AG09309 (cell line): ENCODE data around the gene IDI2.

Source experiments
- DNase-seq: peaks from one replicate; pipeline ENCODE4 v3.0.0-alpha.2; 2010; ENCODE audit warnings: low read depth
- H3K4me3 ChIP-seq: 2 replicates; pipeline ENCODE4 v1.5.1; 2011; ENCODE audit warnings: mild to moderate bottlenecking, low read depth, low read length, moderate library complexity; ENCODE audit not compliant: control insufficient read depth
- TF ChIP-seq, protein P1 (sequence below): IDR thresholded peaks from 2 replicates; pipeline ENCODE4 v1.5.1; 2011; ENCODE audit warnings: mild to moderate bottlenecking, low read depth, low read length, inconsistent platforms; ENCODE audit not compliant: insufficient read depth, control insufficient read depth; ENCODE audit errors: missing control alignments

IDI2 gene

GRCh38 chr10:976316-976715 is 49.3 kb downstream of the IDI2 start:
- no peak overlapping the region for H3K4me3 ChIP-seq
- DNase-seq, result no peak
- TF ChIP-seq, protein P1, sequence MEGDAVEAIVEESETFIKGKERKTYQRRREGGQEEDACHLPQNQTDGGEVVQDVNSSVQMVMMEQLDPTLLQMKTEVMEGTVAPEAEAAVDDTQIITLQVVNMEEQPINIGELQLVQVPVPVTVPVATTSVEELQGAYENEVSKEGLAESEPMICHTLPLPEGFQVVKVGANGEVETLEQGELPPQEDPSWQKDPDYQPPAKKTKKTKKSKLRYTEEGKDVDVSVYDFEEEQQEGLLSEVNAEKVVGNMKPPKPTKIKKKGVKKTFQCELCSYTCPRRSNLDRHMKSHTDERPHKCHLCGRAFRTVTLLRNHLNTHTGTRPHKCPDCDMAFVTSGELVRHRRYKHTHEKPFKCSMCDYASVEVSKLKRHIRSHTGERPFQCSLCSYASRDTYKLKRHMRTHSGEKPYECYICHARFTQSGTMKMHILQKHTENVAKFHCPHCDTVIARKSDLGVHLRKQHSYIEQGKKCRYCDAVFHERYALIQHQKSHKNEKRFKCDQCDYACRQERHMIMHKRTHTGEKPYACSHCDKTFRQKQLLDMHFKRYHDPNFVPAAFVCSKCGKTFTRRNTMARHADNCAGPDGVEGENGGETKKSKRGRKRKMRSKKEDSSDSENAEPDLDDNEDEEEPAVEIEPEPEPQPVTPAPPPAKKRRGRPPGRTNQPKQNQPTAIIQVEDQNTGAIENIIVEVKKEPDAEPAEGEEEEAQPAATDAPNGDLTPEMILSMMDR, result no peak

DNA sequence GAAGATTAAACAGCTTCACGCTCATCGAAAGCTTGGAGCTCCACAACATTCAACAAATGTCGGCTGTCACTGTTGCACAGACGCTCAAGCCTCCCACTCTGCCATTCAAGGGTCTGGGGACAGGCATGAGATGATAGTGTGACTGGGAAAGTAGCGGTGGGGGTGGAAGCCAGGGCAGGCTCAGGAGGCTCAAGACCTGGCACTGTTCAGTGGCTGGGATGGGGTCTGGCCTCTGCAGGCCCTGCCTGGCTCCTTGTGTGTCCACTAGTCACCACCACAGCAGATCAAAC is 50.9 kb downstream of the IDI2 start:
- TF ChIP-seq, protein P1, result no peak
- no peak for DNase-seq
- H3K4me3 ChIP-seq, result no peak overlapping the region

GRCh38 chr10:974038-974784 is 51.4 kb downstream of the IDI2 start:
- TF ChIP-seq, protein P1, result no peak
- no peak for DNase-seq
- no peak overlapping the region for H3K4me3 ChIP-seq

DNA sequence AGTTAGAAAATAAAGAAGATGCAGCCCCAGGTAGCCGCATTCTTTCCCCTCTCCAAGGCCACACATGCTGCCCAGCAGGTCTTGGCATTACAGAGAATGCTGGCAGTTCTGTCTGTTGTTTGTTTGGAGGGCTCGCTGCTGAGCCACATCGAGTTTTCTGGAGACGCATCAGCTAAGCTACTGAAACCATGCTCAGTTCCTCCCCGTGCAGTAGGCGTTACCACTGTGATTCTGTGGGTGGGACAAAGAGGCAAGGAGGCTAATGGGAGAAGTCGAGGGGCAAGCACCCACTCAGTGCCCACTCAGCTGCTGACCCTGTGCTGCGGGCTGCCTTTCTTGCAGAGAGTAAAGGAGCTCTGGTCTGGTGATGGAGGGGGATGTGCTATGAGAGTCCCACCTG is 52.9 kb downstream of the IDI2 start:
- no peak for DNase-seq
- no peak overlapping the region for H3K4me3 ChIP-seq
- TF ChIP-seq, protein P1, result no peak

DNA sequence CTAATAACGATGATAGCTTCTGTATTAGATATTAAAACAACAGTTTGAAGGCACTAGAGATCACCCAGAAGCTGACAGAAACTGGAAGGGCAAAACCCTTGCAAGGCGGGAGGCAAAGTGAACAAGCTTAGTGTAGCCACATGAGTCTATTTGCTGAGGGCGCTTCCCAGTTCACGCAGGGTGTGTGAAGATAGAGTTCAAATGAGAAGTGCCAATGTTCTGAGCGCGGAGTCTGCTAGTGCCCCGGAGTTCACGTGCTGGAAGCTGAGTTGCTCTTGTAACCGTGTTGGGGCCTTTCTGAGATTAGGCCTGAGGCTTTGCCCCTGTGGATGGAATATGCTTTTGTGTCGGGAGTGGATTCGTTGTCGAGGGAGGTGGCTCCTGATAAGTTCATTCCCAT is 54.0 kb downstream of the IDI2 start:
- TF ChIP-seq, protein P1, result no peak
- DNase-seq, result no peak
- H3K4me3 ChIP-seq, result no peak overlapping the region

DNA sequence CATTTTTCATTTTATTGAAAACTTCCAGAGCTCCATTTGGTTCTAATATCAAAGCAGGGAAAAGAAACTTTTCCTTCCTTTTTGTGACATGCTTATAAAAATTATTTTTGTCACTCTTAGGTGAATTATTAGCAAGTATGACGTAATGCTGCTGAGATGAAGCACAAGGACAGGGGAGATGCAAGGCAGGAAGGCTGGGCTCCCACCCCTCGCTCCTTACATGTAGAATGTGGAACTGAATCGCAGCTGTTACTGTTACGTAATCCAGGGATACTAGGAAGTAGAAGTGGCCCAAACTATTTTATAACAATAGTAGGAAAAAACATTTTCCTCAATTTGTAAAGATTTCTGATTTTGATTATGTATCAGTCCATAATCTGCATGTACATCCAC is 54.5 kb downstream of the IDI2 start:
- H3K4me3 ChIP-seq, result no peak overlapping the region
- DNase-seq, result no peak
- TF ChIP-seq, protein P1, result no peak
